ENCODE results near the gene LRTM1. TPM values are rescaled to one million over a fixed set of nuclear protein-coding genes. Genes with fewer than 3 reads are reported as not detected.

LRTM1 gene
- not detected for total RNA-seq

DNA sequence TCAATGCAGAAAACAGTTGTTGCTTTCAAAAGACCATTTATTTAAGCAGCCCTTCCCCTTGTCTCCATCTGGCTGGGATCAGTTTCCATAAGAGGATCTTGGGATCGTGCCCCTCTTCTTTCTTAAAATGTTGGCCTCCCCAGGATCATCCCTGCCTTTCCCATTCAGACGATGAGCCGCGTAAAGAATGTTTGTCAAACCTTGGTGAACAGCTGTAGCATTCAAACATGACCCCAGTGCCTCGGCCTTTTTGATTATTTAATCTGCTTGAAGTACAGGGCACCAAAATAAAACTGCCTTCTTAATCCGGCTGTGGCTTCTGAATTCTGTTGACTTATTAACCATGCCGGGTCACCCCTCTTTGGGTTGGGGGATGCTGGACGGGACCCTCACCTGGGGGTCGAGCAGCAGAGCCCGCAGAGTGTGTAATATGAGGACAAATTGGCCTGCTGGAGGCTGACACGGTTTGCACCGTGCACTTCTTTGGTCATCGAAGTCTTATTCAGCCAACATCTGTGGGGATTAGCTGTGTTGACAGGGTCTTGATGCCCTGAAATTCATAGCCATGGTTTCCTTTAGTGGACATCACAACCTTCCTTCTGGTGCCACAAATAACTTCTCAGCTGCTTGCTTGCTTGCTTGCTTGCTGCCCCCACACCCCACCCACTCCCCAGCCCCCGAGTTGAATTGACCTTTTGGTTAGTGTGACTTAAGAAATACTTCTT lies at the start of gene LRTM1:
Gene LRTM1, minus strand, starts transcription at position 14 of the 725 bp plus-strand sequence. CDS start 148 bp downstream, outside the sequence.
- no peaks in the 10 kb centered on the region for H3K4me1 ChIP-seq
- H3K4me3 ChIP-seq: no peak within 1 kb of the TSS
- DNase-seq: no peak
- WGBS, 2 donors: 64 to 88% methylated on average over 11 to 14 of the region's 14 CpGs
- intact Hi-C loops (cut with DNase I): no loop called here
- no peak for TF ChIP-seq CTCF (IDR thresholded peaks at IDR 0.05)
- no peak for TF ChIP-seq POLR2A (IDR thresholded peaks at IDR 0.05)
- H3K27me3 ChIP-seq: no peaks in the 10 kb centered on the region
- no peaks in the 10 kb centered on the region for H3K36me3 ChIP-seq
- H3K27ac ChIP-seq: no peak within 1 kb of the TSS
- no peaks in the 10 kb centered on the region for H3K9me3 ChIP-seq

DNA sequence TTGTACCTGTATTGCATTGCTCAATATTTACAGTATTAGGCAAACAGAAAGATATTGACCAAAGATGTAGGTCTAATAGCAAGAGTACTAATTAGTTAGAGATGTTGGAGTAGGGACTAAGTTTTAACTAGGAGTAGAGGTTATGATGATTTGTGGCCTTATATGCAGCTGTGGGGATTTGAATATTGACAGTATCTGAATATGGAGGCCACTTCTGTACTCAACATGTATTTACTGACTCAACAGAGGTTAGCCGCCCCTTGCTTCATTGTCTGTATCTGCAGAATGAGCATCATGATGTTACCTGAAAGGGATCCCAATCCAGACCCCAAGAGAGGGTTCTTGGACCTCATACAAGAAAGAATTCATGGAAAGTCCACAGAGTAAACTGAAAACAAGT lies 49.6 kb upstream of the LRTM1 start:
- 91 to 100% methylated on average over 1 of the region's 1 CpG for WGBS, 2 donors
- no peak for DNase-seq
- Histone ChIP-seq H3K36me3 (no peaks in the 10 kb centered on the region), H3K4me1 (no peaks in the 10 kb centered on the region), H3K27ac (no peak overlapping the region), H3K4me3 (no peak overlapping the region), H3K27me3 (no peaks in the 10 kb centered on the region), H3K9me3 (no peaks in the 10 kb centered on the region)
- intact Hi-C loops (cut with DNase I): no loop called here
- TF ChIP-seq CTCF (IDR thresholded peaks at IDR 0.05) (no peak), POLR2A (IDR thresholded peaks at IDR 0.05) (no peak)

GRCh38 chr3:54970895-54971294 lies 43.0 kb upstream of the LRTM1 start:
- DNase-seq: no peak
- no peak overlapping the region for H3K27ac ChIP-seq
- no peaks in the 10 kb centered on the region for H3K9me3 ChIP-seq
- H3K4me1 ChIP-seq: peaks cover 0 to 10% (median 7%) of the 10 kb centered on the region in 3 donors
- TF ChIP-seq POLR2A (IDR thresholded peaks at IDR 0.05): no peak
- no peak for TF ChIP-seq CTCF (IDR thresholded peaks at IDR 0.05)
- H3K4me3 ChIP-seq: no peak overlapping the region
- no peaks in the 10 kb centered on the region for H3K36me3 ChIP-seq
- no peaks in the 10 kb centered on the region for H3K27me3 ChIP-seq
- intact Hi-C loops (cut with DNase I): no loop called here
- 8 to 12% methylated on average over 1 of the region's 1 CpG for WGBS, 2 donors

DNA sequence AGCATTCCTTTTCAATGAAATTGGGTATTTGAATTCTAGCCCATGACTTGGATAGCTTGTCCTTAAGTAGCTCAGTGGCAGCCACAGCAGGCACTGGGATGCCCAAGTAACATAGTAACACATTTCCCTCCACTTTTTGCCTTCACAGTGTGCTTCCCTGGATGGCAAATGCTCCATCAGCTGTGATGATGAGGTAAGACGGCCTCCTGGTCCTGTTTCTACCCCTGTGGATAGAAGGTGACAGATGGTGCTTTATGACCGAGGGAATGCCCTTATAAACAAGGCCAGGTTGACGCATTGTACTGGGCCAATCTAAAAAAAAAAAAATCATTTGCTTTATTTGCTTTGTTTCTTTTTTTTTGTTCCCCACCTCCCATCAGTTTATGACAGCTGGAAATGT lies 41.8 kb upstream of the LRTM1 start:
- no peak for DNase-seq
- TF ChIP-seq CTCF (IDR thresholded peaks at IDR 0.05) (no peak), POLR2A (IDR thresholded peaks at IDR 0.05) (no peak)
- Histone ChIP-seq H3K27ac (no peak overlapping the region), H3K36me3 (no peaks in the 10 kb centered on the region), H3K27me3 (no peaks in the 10 kb centered on the region), H3K4me1 (peaks cover 0 to 10% (median 7%) of the 10 kb centered on the region in 3 donors), H3K9me3 (no peaks in the 10 kb centered on the region), H3K4me3 (no peak overlapping the region)
- WGBS, 2 donors: 92 to 95% methylated on average over 3 of the region's 3 CpGs
- intact Hi-C loops (cut with DNase I): no loop called here

GRCh38 chr3:54968546-54969172 lies 40.8 kb upstream of the LRTM1 start:
- Histone ChIP-seq H3K27me3 (no peaks in the 10 kb centered on the region), H3K4me3 (no peak overlapping the region), H3K27ac (no peak overlapping the region), H3K9me3 (no peaks in the 10 kb centered on the region), H3K36me3 (no peaks in the 10 kb centered on the region), H3K4me1 (peaks cover 0 to 10% (median 7%) of the 10 kb centered on the region in 3 donors)
- intact Hi-C loops (cut with DNase I): no loop called here
- 90 to 91% methylated on average over 5 of the region's 5 CpGs for WGBS, 2 donors
- DNase-seq: no peak
- TF ChIP-seq CTCF (IDR thresholded peaks at IDR 0.05): no peak
- TF ChIP-seq POLR2A (IDR thresholded peaks at IDR 0.05): no peak
